PC-3 (cell line): ENCODE measurements around the gene ZFAND6. TPM values are rescaled to one million over a fixed set of nuclear protein-coding genes. Genes with fewer than 3 reads are reported as not detected.

Experiments used
- ATAC-seq: fragments of 200-7000 bp; cut with Tn5 transposase; 2 replicates; pipeline ENCODE4 v1.9.1; 2020; ENCODE audit warnings: mild to moderate bottlenecking, moderate library complexity
- BruUV-seq: library from RNA; stranded (reverse); fragments of 400-500 nt; replicated peaks from 2 replicates; lab custom pipeline; 2021; lab: Mats Ljungman, UMichigan
- CTCF ChIA-PET: fragments of 300-600 bp; sonication (Branson Sonifier 250); formaldehyde crosslinking; loops from one replicate; lab custom pipeline; 2022; ENCODE audit warnings: antibody characterized with exemption; lab: Charles Lee
- POLR2A ChIA-PET: fragments of 300-600 bp; sonication (Branson Sonifier 250); formaldehyde crosslinking; loops from one replicate; lab custom pipeline; 2022; ENCODE audit warnings: antibody characterized with exemption; ENCODE audit not compliant: unreplicated experiment; lab: Charles Lee
- DNase-seq: peaks from one replicate; pipeline ENCODE4 v3.0.0-alpha.2; 2015
- H2AFZ ChIP-seq: fragments of 300-600 bp; sonication (generic); 2 replicates; pipeline ENCODE4 v1.6.0; 2016; ENCODE audit warnings: antibody characterized with exemption, low read length
- H3F3A ChIP-seq: fragments of 300-600 bp; sonication (generic); one replicate; pipeline ENCODE4 v1.6.0; 2017; ENCODE audit warnings: antibody characterized with exemption, low read length, control low read depth, mild to moderate bottlenecking; ENCODE audit not compliant: unreplicated experiment
- H3K27ac ChIP-seq: fragments of 300-600 bp; sonication (generic); 2 replicates; pipeline ENCODE4 v1.5.1; 2016; ENCODE audit warnings: mild to moderate bottlenecking, low read length
- H3K27me3 ChIP-seq: fragments of 300-600 bp; sonication (generic); 2 replicates; pipeline ENCODE4 v1.6.1; 2016; ENCODE audit warnings: low read length, mixed read lengths
- H3K36me3 ChIP-seq: fragments of 300-600 bp; sonication (generic); 2 replicates; pipeline ENCODE4 v1.6.1; 2016; ENCODE audit warnings: low read depth, mixed run types, low read length, mixed read lengths
- H3K4me1 ChIP-seq: fragments of 300-600 bp; sonication (generic); 2 replicates; pipeline ENCODE4 v1.5.1; 2016; ENCODE audit warnings: low read length; ENCODE audit not compliant: insufficient read depth
- H3K4me2 ChIP-seq: fragments of 300-600 bp; sonication (generic); 2 replicates; pipeline ENCODE4 v1.6.0; 2016; ENCODE audit warnings: low read length
- H3K4me3 ChIP-seq: fragments of 300-600 bp; sonication (generic); 2 replicates; pipeline ENCODE4 v1.5.1; 2016; ENCODE audit warnings: mild to moderate bottlenecking, low read length, mixed read lengths
- H3K79me2 ChIP-seq: fragments of 300-600 bp; sonication (generic); 2 replicates; pipeline ENCODE4 v1.6.1; 2017; ENCODE audit warnings: low read length, mixed read lengths
- H3K9ac ChIP-seq: fragments of 300-600 bp; sonication (generic); 2 replicates; pipeline ENCODE4 v1.6.0; 2016; ENCODE audit warnings: mild to moderate bottlenecking, low read length
- H3K9me2 ChIP-seq: fragments of 300-600 bp; sonication (generic); replicated peaks from 2 replicates; pipeline ENCODE4 v1.6.1; 2016; ENCODE audit warnings: mixed run types, low read length, mixed read lengths
- H3K9me3 ChIP-seq: fragments of 300-600 bp; sonication (generic); 2 replicates; pipeline ENCODE4 v1.6.1; 2016; ENCODE audit warnings: low read length, mixed read lengths
- H4K20me1 ChIP-seq: fragments of 300-600 bp; sonication (generic); 2 replicates; pipeline ENCODE4 v1.6.1; 2016; ENCODE audit warnings: low read length, mixed read lengths
- EZH2 ChIP-seq: fragments of 300-600 bp; sonication (generic); IDR thresholded peaks from one replicate; pipeline ENCODE4 v1.6.1; 2017; ENCODE audit warnings: antibody characterized with exemption, mild to moderate bottlenecking, low read length; ENCODE audit not compliant: unreplicated experiment
- EZH2phosphoT487 ChIP-seq: fragments of 300-600 bp; sonication (generic); IDR thresholded peaks from 2 replicates; pipeline ENCODE4 v1.6.1; 2018; ENCODE audit warnings: mild to moderate bottlenecking, antibody characterized with exemption, low read length, borderline replicate concordance
- intact Hi-C: fragments of 100-400 bp; cut with micrococcal nuclease; formaldehyde crosslinking; loops from 2 replicates; pipeline ENCODE4 v1.9.0; 2023
- total RNA-seq: library from RNA; depleted of rRNA; stranded (reverse); fragments of >200 nt; gene quantifications from 2 replicates; pipeline ENCODE4 v1.2.3, GENCODE V29; 2014
- TF ChIP-seq, protein P1 (sequence below): fragments of 300-600 bp; sonication (generic); conservative IDR thresholded peaks from 2 replicates; pipeline ENCODE4 v1.5.1; 2017; ENCODE audit warnings: antibody characterized with exemption, low read depth, mild to moderate bottlenecking, low read length

ZFAND6 gene
- total RNA-seq, 1 experiment from 2014 or later: 96.6 TPM

DNA sequence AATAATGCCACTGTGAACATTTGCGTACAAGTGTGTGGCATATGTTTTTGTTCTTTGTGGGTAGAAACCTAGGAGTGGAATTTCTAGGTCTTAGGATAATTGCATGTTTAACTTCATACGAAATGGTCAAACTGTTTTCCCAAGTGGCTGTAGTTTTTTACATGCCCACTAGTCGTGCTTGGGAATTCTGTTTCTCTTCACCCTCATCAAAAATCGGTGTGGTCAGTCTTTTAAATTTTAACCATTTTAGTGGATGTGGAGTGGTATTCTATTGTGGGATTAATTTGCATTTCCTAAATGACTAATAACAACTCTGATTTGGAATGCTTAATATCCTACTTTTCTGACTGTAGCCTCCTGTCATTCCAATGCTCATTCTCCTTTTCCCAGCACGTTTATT, 27.6 kb downstream of the ZFAND6 start:
- BruUV-seq: no TSS peak
- no peak overlapping the region for H2AFZ ChIP-seq
- H3K9me2 ChIP-seq: no peaks in the 10 kb centered on the region
- H3K79me2 ChIP-seq: peaks cover 53% of the 10 kb centered on the region
- no peaks in the 10 kb centered on the region for H3K27me3 ChIP-seq
- no peaks in the 10 kb centered on the region for H3F3A ChIP-seq
- H3K4me2 ChIP-seq: no peak overlapping the region
- ATAC-seq: no peak
- POLR2A ChIA-PET: no interaction called here
- H3K27ac ChIP-seq: no peak overlapping the region
- CTCF ChIA-PET: no interaction called here
- H3K9me3 ChIP-seq: no peaks in the 10 kb centered on the region
- no peak for TF ChIP-seq EZH2
- intact Hi-C loops: no loop called here
- no peak overlapping the region for H3K4me3 ChIP-seq
- DNase-seq: no peak
- H3K36me3 ChIP-seq: no peaks in the 10 kb centered on the region; the same call in 1 of the 2 replicates
- H4K20me1 ChIP-seq: peaks cover 16% of the 10 kb centered on the region; the same call in 1 of the 2 replicates
- H3K4me1 ChIP-seq: no peaks in the 10 kb centered on the region
- H3K9ac ChIP-seq: no peak overlapping the region

DNA sequence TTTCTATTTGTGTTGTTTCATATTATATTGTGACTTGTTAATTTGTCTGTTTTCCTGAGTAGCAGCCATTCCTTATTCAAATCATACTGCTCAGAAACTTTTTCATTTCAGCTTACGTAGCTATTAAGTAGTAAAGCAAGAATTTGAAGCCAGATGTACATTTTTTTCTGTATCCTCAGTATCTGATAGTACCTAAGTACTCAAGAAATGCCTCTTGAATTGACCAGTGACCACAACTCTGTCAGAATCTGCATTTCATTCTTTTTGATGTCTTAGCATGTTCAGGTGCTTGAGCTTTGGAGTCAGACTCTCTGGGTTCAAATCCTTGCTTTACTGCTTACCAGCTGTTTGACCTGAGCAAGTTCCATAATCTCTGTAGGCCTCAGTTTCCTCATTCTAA, 30.6 kb downstream of the ZFAND6 start:
- Histone ChIP-seq H3K79me2 (peaks cover 45% of the 10 kb centered on the region), H3K9me3 (no peaks in the 10 kb centered on the region), H3K4me3 (no peak overlapping the region), H3K27ac (no peak overlapping the region), H3K36me3 (no peaks in the 10 kb centered on the region; the same call in 1 of the 2 replicates), H3K9me2 (no peaks in the 10 kb centered on the region), H3K9ac (no peak overlapping the region), H2AFZ (no peak overlapping the region), H3K4me1 (peaks cover 9% of the 10 kb centered on the region), H4K20me1 (peaks cover 26% of the 10 kb centered on the region; the same call in 1 of the 2 replicates), H3F3A (no peaks in the 10 kb centered on the region), H3K4me2 (no peak overlapping the region), H3K27me3 (no peaks in the 10 kb centered on the region)
- TF ChIP-seq EZH2 (no peak), EZH2phosphoT487 (no peak)
- ChIA-PET CTCF (no interaction called here), POLR2A (no interaction called here)
- ATAC-seq: no peak
- no TSS peak for BruUV-seq
- intact Hi-C loops: no loop called here
- no peak for DNase-seq

DNA sequence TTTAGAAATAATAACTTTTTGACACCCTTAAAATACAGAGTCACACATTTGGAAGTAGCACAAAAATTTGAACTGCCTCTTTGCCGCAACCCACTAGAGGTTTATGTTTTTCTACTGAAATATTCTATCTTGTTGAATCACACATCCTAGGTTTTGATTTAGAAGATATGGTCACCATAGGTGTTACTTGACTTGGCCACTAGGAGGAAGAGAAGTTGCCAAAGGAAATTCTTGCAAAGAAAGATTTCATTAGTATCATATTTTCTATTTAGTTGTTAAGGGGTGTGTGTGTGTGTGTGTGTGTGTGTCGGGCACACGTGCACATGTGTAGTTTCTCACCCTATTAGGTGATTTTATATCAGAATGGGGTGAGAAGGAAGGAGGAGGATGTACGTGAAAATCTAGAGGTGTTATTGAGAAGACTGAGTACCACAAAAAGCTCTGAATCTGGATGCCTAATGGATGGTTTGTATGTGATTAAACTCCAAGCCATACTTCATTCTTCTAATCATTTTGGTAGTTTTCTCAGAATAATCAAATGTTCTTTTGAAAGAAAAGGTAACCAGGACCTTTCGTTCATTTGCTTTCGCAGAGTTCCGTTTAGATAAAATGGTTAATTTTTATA, 31.5 kb downstream of the ZFAND6 start:
- ChIA-PET CTCF (no interaction called here), POLR2A (no interaction called here)
- Histone ChIP-seq H3K36me3 (no peaks in the 10 kb centered on the region; the same call in 1 of the 2 replicates), H3K27ac (no peak overlapping the region), H3K4me2 (no peak overlapping the region), H3K9me2 (no peaks in the 10 kb centered on the region), H3K9me3 (no peaks in the 10 kb centered on the region), H3K9ac (no peak overlapping the region), H4K20me1 (peaks cover 35% of the 10 kb centered on the region), H3K27me3 (no peaks in the 10 kb centered on the region), H3K4me3 (no peak overlapping the region), H3K4me1 (peaks cover 9% of the 10 kb centered on the region), H3F3A (no peaks in the 10 kb centered on the region), H2AFZ (no peak overlapping the region), H3K79me2 (peaks cover 50% of the 10 kb centered on the region)
- ATAC-seq: no peak
- DNase-seq: peak; percentile 25
- TF ChIP-seq, protein P1, sequence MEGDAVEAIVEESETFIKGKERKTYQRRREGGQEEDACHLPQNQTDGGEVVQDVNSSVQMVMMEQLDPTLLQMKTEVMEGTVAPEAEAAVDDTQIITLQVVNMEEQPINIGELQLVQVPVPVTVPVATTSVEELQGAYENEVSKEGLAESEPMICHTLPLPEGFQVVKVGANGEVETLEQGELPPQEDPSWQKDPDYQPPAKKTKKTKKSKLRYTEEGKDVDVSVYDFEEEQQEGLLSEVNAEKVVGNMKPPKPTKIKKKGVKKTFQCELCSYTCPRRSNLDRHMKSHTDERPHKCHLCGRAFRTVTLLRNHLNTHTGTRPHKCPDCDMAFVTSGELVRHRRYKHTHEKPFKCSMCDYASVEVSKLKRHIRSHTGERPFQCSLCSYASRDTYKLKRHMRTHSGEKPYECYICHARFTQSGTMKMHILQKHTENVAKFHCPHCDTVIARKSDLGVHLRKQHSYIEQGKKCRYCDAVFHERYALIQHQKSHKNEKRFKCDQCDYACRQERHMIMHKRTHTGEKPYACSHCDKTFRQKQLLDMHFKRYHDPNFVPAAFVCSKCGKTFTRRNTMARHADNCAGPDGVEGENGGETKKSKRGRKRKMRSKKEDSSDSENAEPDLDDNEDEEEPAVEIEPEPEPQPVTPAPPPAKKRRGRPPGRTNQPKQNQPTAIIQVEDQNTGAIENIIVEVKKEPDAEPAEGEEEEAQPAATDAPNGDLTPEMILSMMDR: peak; percentile 56
- TF ChIP-seq EZH2phosphoT487: no peak
- intact Hi-C loops: no loop called here
- BruUV-seq: no TSS peak
